ENCODE data around the gene GJC1. TPM values are rescaled to one million over a fixed set of nuclear protein-coding genes. Genes with fewer than 3 reads are reported as not detected.

GJC1 gene
- total and polyA plus RNA-seq, 2 of the 8 experiments (the other 6 are each of a cell fraction or from before 2014, with no cell fraction given), result 29.1 to 154 TPM

DNA sequence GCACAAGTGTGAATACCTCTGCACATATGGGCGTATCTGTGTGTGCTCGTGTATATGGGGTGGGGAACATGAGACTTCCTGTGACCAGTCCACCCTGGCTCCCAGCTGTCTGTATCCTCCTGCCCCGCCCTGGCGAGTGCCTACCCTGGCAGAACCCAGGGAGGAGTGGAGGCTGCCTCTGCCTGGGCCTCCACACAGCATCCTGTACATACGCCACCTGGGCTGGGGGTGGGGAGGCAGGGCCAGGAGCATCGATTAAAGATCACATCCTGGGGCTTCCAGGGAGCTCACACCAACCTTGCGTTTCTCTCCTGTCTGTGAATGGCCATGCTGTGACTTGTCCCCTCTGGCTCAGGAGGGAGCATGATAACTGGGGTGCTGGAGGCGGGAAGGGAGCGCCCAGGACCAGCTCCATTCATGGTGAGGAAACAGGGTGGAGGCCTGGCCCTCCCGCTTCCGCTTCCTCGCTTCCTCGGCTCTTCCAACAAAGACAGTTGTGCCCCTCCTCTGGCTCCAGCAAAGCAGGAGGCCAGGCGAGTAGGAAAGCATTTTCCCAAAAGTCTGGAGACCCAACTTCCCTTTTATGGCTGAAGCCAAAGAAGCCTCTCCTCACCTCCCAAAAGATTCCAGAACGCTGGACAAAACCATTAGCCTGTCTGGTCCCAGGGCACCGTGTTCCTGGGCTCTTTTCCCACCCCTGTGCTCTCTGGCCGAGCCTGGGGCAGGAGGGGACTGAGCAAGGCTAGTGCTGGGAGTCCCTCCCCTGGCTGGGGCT, 48.3 kb downstream of the GJC1 start:
- POLR2A ChIA-PET (ENCODE audit: partially characterized antibody), result interaction anchor here (0.6 to 2.5 kb wide), 13 partner anchors 9 to 95 kb away, joined by 3 to 14 read pairs (median 3); partner anchors contain the start of genes GJC1 and HIGD1B
- peak overlapping the region; percentile 19 for H2AFZ ChIP-seq (ENCODE audit: low read length)

More for the DNA sequence above, 48.3 kb downstream of the GJC1 start:
- H3K27ac ChIP-seq (ENCODE audit: low read depth, low read length), result no peak overlapping the region
- H3K4me3 ChIP-seq (ENCODE audit: extremely low read depth in 1 of 4, insufficient read depth in 2 of 4, low read depth in 3 of 4, low read length in 4 of 4), result no peak overlapping the region
- H2BK20ac ChIP-seq (ENCODE audit: low read length), result peak overlapping the region; percentile 96
- H3K56ac ChIP-seq (replicated peaks; ENCODE audit: insufficient read length, low read depth, low read length), result no peak overlapping the region
- peaks cover 0 to 23% (median 17%) of the 10 kb centered on the region in 4 experiments; a peak in 6 of 7 replicates for H3K4me1 ChIP-seq (replicated peaks in 1 of 4; ENCODE audit: control insufficient read depth in 3 of 4, insufficient read depth in 4 of 4, low read length in 3 of 4)
- CTCF ChIA-PET (ENCODE audit: partially characterized antibody), result interaction anchor here (0.8 to 26.7 kb wide), 11 partner anchors 10 to 420 kb away, joined by 3 to 577 read pairs (median 6); partner anchors contain the start of gene HIGD1B
- 58% methylated on average over 16 of the region's 17 CpGs; no CpG with 5 or more reads in 1 of the 2 experiments for WGBS, 2 experiments (ENCODE audit: extremely low coverage in 1 of 2, insufficient coverage in 1 of 2, insufficient read length in 1 of 2, insufficient replicate concordance in 2 of 2, low coverage in 1 of 2, low lambda C conversion rate in 2 of 2, missing lambda C conversion rate in 1 of 2)
- peaks cover 0 to 10% (median 6%) of the 10 kb centered on the region in 4 experiments; a peak in 5 of 7 replicates for H3K27me3 ChIP-seq (replicated peaks in 1 of 4; ENCODE audit: control insufficient read depth in 3 of 4, extremely low read depth in 1 of 4, insufficient read depth in 3 of 4, low read length in 3 of 4)
- H3K18ac ChIP-seq (ENCODE audit: extremely low read depth, low read length), result peak overlapping the region; percentile 64
- no peaks in the 10 kb centered on the region for H3K9me3 ChIP-seq (ENCODE audit: insufficient read depth in 2 of 2, low read depth in 1 of 2, low read length in 1 of 2)
- no peak overlapping the region for H3K14ac ChIP-seq (ENCODE audit: insufficient read length)
- H2BK120ac ChIP-seq (replicated peaks; ENCODE audit: low read depth, low read length), result no peak overlapping the region
- no peaks in the 10 kb centered on the region for H4K20me1 ChIP-seq (replicated peaks in 1 of 2; ENCODE audit: control insufficient read depth in 1 of 2, insufficient read depth in 2 of 2, low read length in 2 of 2)
- TF ChIP-seq FOSL1 (IDR thresholded peaks at IDR 0.05; ENCODE audit: insufficient read depth, low read depth, low read length), result no peak
- peak; percentile 28 for TF ChIP-seq ASH2L (IDR thresholded peaks at IDR 0.05; ENCODE audit: low read length)
- no peak for DNase-seq (ENCODE audit: low read depth in 1 of 2, low spot score in 2 of 2)
- H4K91ac ChIP-seq (replicated peaks; ENCODE audit: insufficient read length, low read length), result peak overlapping the region; percentile 49
- FAIRE-seq, result no peak
- 0 out of 2 replicates have a peak overlapping the region, but pooled peaks have one; percentile 62 for H2BK5ac ChIP-seq (ENCODE audit: low read depth, low read length)
- peak overlapping the region; percentile 27 for H4K5ac ChIP-seq (ENCODE audit: insufficient read length, low read depth, low read length)
- H3K4ac ChIP-seq (replicated peaks; ENCODE audit: insufficient read length, low read depth, low read length), result no peak overlapping the region
- H2AK5ac ChIP-seq (ENCODE audit: low read depth, low read length), result no peak overlapping the region
- no peak overlapping the region for H3K9ac ChIP-seq (replicated peaks in 1 of 4; ENCODE audit: extremely low read depth in 1 of 4, low read depth in 3 of 4, low read length in 3 of 4)
- peak overlapping the region; percentile 18 to 22; a peak in 3 of 4 replicates for H3K4me2 ChIP-seq (ENCODE audit: insufficient read depth in 1 of 2, low read depth in 2 of 2, low read length in 2 of 2)
- H4K8ac ChIP-seq (ENCODE audit: extremely low read depth, insufficient read depth, low read length), result peak overlapping the region; percentile 64; the same call in 1 of the 2 replicates
- no peaks in the 10 kb centered on the region for H3K79me2 ChIP-seq (ENCODE audit: control insufficient read depth in 1 of 2, insufficient read depth in 2 of 2, low read length in 2 of 2)
- 0 out of 2 replicates have a peak overlapping the region, but pooled peaks have one; percentile 66 for H2BK15ac ChIP-seq (ENCODE audit: low read length)
- H3K79me1 ChIP-seq (ENCODE audit: low read depth, low read length), result no peaks in the 10 kb centered on the region
- peak overlapping the region; percentile 68; the same call in 1 of the 2 replicates for H2BK12ac ChIP-seq (ENCODE audit: low read depth, low read length)
- H3K23ac ChIP-seq (ENCODE audit: insufficient read length), result no peak overlapping the region
- no peaks in the 10 kb centered on the region; the same call in 1 of the 2 replicates for H3K23me2 ChIP-seq (ENCODE audit: low read depth, low read length)
- H3K36me3 ChIP-seq (ENCODE audit: control insufficient read depth in 2 of 4, insufficient read depth in 4 of 4, low read length in 3 of 4), result no peaks in the 10 kb centered on the region

Measured in H1 (cell line).